ENCODE measurements around the gene XPNPEP3.

GRCh38 chr22:40972587-40972986 is 115.6 kb downstream of the XPNPEP3 start:
- no peak for TF ChIP-seq CTCF (IDR thresholded peaks at IDR 0.05)
- TF ChIP-seq POLR2A (IDR thresholded peaks at IDR 0.05; ENCODE audit: low read depth): no peak
- no peak for TF ChIP-seq POLR2AphosphoS5 (IDR thresholded peaks at IDR 0.05)
- TF ChIP-seq EP300 (IDR thresholded peaks at IDR 0.05): no peak

All from esophagus muscularis mucosa (tissue), 4 donors.